C1 segment of cervical spinal cord (tissue), 14 donors: ENCODE measurements around the gene UBASH3B.
A peak's percentile ranks its signal among the peaks of the same experiment; 100 is the strongest.

Experiments used
- DNase-seq, 14 donors: peaks; one replicate each; lab custom pipeline; 2025; lab: John Stamatoyannopoulos, UW

Gene UBASH3B

GRCh38 chr11:122780296-122780949, 124.9 kb downstream of the UBASH3B start:
- peak in 1 of 14 donors; percentile 89 for DNase-seq

GRCh38 chr11:122781378-122782195, 126.1 kb downstream of the UBASH3B start:
- peak; percentile 19 to 85 (median 66) for DNase-seq

GRCh38 chr11:122782222-122782621, 126.7 kb downstream of the UBASH3B start:
- DNase-seq = no peak

- peak in 1 of 14 donors; percentile 22 for DNase-seq
Observed at GRCh38 chr11:122784325-122784955, 128.9 kb downstream of the UBASH3B start.

GRCh38 chr11:122785031-122785541, 129.6 kb downstream of the UBASH3B start:
- DNase-seq = peak in 1 of 14 donors; percentile 98

GRCh38 chr11:122786896-122787295, 131.4 kb downstream of the UBASH3B start:
- DNase-seq = peak in 1 of 14 donors; percentile 22

GRCh38 chr11:122788781-122789535, 133.4 kb downstream of the UBASH3B start:
- DNase-seq = no peak

GRCh38 chr11:122789907-122790306, 134.4 kb downstream of the UBASH3B start:
- peak in 1 of 14 donors; percentile 74 for DNase-seq

GRCh38 chr11:122791411-122791810, 135.9 kb downstream of the UBASH3B start:
- DNase-seq = no peak

GRCh38 chr11:122791836-122792235, 136.3 kb downstream of the UBASH3B start:
- peak in 1 of 14 donors; percentile 60 for DNase-seq

- DNase-seq = no peak
Observed at GRCh38 chr11:122793515-122793914, 138.0 kb downstream of the UBASH3B start.

- no peak for DNase-seq
Observed at GRCh38 chr11:122795307-122795706, 139.8 kb downstream of the UBASH3B start.

GRCh38 chr11:122796128-122796717, 140.7 kb downstream of the UBASH3B start:
- no peak for DNase-seq

- DNase-seq = no peak
Observed at GRCh38 chr11:122797651-122798050, 142.1 kb downstream of the UBASH3B start.

GRCh38 chr11:122799406-122800105, 144.0 kb downstream of the UBASH3B start:
- DNase-seq = no peak

GRCh38 chr11:122802876-122803275, 147.4 kb downstream of the UBASH3B start:
- DNase-seq = peak in 1 of 14 donors; percentile 68

GRCh38 chr11:122803306-122803705, 147.8 kb downstream of the UBASH3B start:
- no peak for DNase-seq

GRCh38 chr11:122803716-122804115, 148.2 kb downstream of the UBASH3B start:
- no peak for DNase-seq

- DNase-seq = no peak
Observed at GRCh38 chr11:122804161-122804560, 148.6 kb downstream of the UBASH3B start.

- no peak for DNase-seq
Observed at GRCh38 chr11:122804796-122805195, 149.3 kb downstream of the UBASH3B start.
